BJ (cell line): ENCODE measurements around the gene ABRAXAS1. TPM values are rescaled to one million over a fixed set of nuclear protein-coding genes. Genes with fewer than 3 reads are reported as not detected.

Experiments
- CTCF ChIA-PET: fragments of 350-600 bp; formaldehyde crosslinking; extraction: SDS; loops from one replicate; lab custom pipeline; 2021; ENCODE audit warnings: antibody characterized with exemption, inconsistent platforms; lab: Yijun Ruan, JAX
- POLR2A ChIA-PET: fragments of 300-600 bp; sonication (Branson Sonifier 250); formaldehyde crosslinking; extraction: SDS; loops from one replicate; lab custom pipeline; 2021; ENCODE audit warnings: antibody characterized with exemption; lab: Charles Lee
- DNase-seq: peaks from one replicate; pipeline ENCODE4 v3.0.0-alpha.2; 2011; ENCODE audit warnings: low read depth
- H3K27me3 ChIP-seq: 2 replicates; pipeline ENCODE4 v1.6.0; 2011; ENCODE audit warnings: low read length; ENCODE audit not compliant: control insufficient read depth, insufficient read depth
- H3K36me3 ChIP-seq: 2 replicates; pipeline ENCODE4 v1.5.1; 2011; ENCODE audit warnings: low read length; ENCODE audit not compliant: control insufficient read depth, insufficient read depth
- H3K4me3 ChIP-seq: 2 replicates; pipeline ENCODE4 v1.5.1; 2011; ENCODE audit warnings: low read depth, mild to moderate bottlenecking, control low read depth, low read length
- polyA plus RNA-seq: library from polyadenylated mRNA; depleted of rRNA; stranded (reverse); fragments of >200 nt; gene quantifications from 2 replicates; pipeline ENCODE4 v1.2.3, GENCODE V29; 2011; rRNA removed
- TF ChIP-seq, protein P1 (sequence below): IDR thresholded peaks from 2 replicates; pipeline ENCODE4 v1.5.1; 2011; ENCODE audit warnings: low read depth, mild to moderate bottlenecking, control low read depth, inconsistent platforms, low read length, moderate library complexity; ENCODE audit not compliant: insufficient read depth

The ABRAXAS1 gene
- polyA plus RNA-seq, 1 experiment: 3.1 TPM

DNA sequence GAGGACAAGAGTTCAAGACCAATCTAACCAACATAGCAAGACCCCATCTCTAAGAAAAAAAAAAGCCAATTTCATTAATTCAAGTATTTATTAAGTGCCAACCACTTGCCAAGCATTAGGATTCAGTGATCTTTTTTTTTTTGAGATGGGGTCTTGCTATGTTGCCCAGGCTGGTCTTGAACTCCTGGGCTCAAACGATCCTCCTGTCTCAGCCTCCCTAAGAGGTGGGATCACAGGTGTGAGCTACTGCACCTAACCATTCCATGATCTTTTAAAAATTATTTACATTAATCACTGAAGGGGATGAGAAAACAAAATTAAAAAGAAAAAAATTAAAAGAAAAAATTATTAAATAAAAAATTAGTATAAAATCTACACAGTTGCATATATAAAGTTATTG lies 53.7 kb downstream of the ABRAXAS1 start:
- Histone ChIP-seq H3K36me3 (peaks cover 3% of the 10 kb centered on the region), H3K4me3 (no peak overlapping the region), H3K27me3 (no peaks in the 10 kb centered on the region)
- no peak for DNase-seq
- TF ChIP-seq, protein P1, sequence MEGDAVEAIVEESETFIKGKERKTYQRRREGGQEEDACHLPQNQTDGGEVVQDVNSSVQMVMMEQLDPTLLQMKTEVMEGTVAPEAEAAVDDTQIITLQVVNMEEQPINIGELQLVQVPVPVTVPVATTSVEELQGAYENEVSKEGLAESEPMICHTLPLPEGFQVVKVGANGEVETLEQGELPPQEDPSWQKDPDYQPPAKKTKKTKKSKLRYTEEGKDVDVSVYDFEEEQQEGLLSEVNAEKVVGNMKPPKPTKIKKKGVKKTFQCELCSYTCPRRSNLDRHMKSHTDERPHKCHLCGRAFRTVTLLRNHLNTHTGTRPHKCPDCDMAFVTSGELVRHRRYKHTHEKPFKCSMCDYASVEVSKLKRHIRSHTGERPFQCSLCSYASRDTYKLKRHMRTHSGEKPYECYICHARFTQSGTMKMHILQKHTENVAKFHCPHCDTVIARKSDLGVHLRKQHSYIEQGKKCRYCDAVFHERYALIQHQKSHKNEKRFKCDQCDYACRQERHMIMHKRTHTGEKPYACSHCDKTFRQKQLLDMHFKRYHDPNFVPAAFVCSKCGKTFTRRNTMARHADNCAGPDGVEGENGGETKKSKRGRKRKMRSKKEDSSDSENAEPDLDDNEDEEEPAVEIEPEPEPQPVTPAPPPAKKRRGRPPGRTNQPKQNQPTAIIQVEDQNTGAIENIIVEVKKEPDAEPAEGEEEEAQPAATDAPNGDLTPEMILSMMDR: no peak
- CTCF ChIA-PET: interaction anchor here (0.8 kb wide), 1 partner anchor 25 kb away, joined by 3 read pairs; no protein-coding TSS in a partner anchor
- POLR2A ChIA-PET: no interaction called here

DNA sequence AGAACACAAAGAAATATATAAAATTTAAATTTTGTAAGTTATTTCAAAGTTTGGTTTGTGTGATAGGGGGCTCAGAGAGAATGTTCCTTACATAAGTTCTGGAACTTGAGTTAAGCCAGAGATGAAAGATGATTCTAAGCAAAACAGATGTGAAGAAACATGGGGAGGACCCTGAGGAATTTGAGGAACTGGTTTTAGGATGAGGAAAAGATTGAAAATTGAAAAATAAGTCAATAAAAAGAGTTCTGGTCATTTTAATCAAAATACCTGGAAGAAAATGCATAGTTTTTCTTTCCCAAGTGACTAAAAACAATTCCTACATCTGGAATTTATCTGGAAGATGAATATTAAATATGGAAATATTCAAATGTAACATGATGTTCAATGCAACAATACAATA lies 66.7 kb downstream of the ABRAXAS1 start:
- Histone ChIP-seq H3K36me3 (peaks cover 6% of the 10 kb centered on the region), H3K27me3 (no peaks in the 10 kb centered on the region), H3K4me3 (no peak overlapping the region)
- TF ChIP-seq, protein P1: no peak
- ChIA-PET CTCF (no interaction called here), POLR2A (no interaction called here)
- DNase-seq: no peak

DNA sequence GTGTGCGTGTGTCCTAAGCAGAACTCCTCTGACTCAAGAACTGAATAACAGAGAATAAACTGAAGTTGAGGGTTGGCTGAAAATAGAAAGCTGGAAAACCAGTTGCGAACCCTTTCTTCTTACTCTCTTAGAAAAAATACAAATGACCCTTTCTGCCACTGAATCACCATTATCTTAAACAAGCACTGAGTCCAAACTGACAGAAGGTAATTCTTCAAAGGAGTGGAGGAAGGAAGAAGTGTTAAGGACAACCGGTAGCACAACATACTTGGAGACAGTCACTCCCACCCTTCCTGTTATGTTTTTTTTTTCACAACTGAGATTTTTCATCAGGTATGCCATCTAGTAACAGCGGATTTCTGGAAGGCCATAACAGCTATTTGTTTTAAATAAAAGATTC lies 67.3 kb downstream of the ABRAXAS1 start:
- TF ChIP-seq, protein P1: no peak
- POLR2A ChIA-PET: no interaction called here
- DNase-seq: no peak
- no peaks in the 10 kb centered on the region for H3K27me3 ChIP-seq
- CTCF ChIA-PET: no interaction called here
- H3K4me3 ChIP-seq: no peak overlapping the region
- peaks cover 6% of the 10 kb centered on the region for H3K36me3 ChIP-seq

DNA sequence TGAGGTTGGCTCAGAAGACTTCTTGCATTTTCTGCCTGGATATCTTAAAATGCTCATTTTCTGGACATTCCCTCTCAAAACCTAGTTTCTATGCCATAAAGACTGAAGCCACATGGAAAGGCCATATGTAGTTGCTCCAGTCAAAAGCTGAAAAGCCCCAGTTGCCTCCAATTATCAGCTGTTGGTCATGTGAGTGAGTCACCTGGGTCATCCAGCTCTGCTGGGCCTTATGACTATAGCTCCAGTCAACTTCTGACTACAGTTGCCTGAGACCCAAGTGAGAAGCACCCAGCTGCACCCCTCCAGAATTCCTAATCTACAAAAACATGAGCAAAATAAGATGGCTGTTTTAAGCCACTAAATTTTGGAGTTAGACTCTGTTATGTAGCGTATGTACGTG lies 71.2 kb downstream of the ABRAXAS1 start:
- H3K36me3 ChIP-seq: peaks cover 3% of the 10 kb centered on the region
- TF ChIP-seq, protein P1: no peak
- DNase-seq: no peak
- H3K4me3 ChIP-seq: no peak overlapping the region
- CTCF ChIA-PET: interaction anchor here (0.6 kb wide), 1 partner anchor 40 kb away, joined by 3 read pairs; no protein-coding TSS in a partner anchor
- H3K27me3 ChIP-seq: no peaks in the 10 kb centered on the region
- POLR2A ChIA-PET: no interaction called here

Other genes starting within 250 kb of the ABRAXAS1 start
- gene COQ2, start 200.3 kb downstream of the ABRAXAS1 start, polyA plus RNA-seq: 14.5 and 21.0 TPM in 2 replicates
- 0.71 and 1.1 TPM in 2 replicates for gene HPSE, start 150.3 kb downstream of the ABRAXAS1 start, polyA plus RNA-seq
- gene HELQ, start 29.3 kb downstream of the ABRAXAS1 start, polyA plus RNA-seq: 9.6 and 12.8 TPM in 2 replicates
- gene MRPS18C, start 29.0 kb downstream of the ABRAXAS1 start, polyA plus RNA-seq: 16.4 and 31.8 TPM in 2 replicates
- gene GPAT3, start 51.0 kb upstream of the ABRAXAS1 start, polyA plus RNA-seq: 0.37 and 0.58 TPM in 2 replicates